Measurements from ENCODE around the gene HUNK. TPM values are rescaled to one million over a fixed set of nuclear protein-coding genes. Genes with fewer than 3 reads are reported as not detected.

HUNK gene
- total RNA-seq, 1 donor from 2014 or later = 0.64 TPM

- TF ChIP-seq, protein P1, sequence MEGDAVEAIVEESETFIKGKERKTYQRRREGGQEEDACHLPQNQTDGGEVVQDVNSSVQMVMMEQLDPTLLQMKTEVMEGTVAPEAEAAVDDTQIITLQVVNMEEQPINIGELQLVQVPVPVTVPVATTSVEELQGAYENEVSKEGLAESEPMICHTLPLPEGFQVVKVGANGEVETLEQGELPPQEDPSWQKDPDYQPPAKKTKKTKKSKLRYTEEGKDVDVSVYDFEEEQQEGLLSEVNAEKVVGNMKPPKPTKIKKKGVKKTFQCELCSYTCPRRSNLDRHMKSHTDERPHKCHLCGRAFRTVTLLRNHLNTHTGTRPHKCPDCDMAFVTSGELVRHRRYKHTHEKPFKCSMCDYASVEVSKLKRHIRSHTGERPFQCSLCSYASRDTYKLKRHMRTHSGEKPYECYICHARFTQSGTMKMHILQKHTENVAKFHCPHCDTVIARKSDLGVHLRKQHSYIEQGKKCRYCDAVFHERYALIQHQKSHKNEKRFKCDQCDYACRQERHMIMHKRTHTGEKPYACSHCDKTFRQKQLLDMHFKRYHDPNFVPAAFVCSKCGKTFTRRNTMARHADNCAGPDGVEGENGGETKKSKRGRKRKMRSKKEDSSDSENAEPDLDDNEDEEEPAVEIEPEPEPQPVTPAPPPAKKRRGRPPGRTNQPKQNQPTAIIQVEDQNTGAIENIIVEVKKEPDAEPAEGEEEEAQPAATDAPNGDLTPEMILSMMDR (IDR thresholded peaks at IDR 0.05) = no peak
- intact Hi-C loops (cut with DNase I) = no loop called here
- Histone ChIP-seq H3K27me3 (no peaks in the 10 kb centered on the region), H3K4me1 (no peaks in the 10 kb centered on the region), H3K4me3 (no peak overlapping the region), H3K27ac (no peak overlapping the region), H3K36me3 (no peaks in the 10 kb centered on the region), H3K9me3 (no peaks in the 10 kb centered on the region)
- DNase-seq (ENCODE audit: low spot score in 2 of 2) = no peak
Observed at GRCh38 chr21:31893851-31894415, 21.1 kb downstream of the HUNK start.

GRCh38 chr21:31894457-31894856 is 21.6 kb downstream of the HUNK start:
- TF ChIP-seq, protein P1 (IDR thresholded peaks at IDR 0.05) = no peak
- no peaks in the 10 kb centered on the region for H3K9me3 ChIP-seq
- no peaks in the 10 kb centered on the region for H3K36me3 ChIP-seq
- H3K4me1 ChIP-seq = no peaks in the 10 kb centered on the region
- no peak overlapping the region for H3K27ac ChIP-seq
- no peak for DNase-seq (ENCODE audit: low spot score in 2 of 2)
- intact Hi-C loops (cut with DNase I) = no loop called here
- no peaks in the 10 kb centered on the region for H3K27me3 ChIP-seq
- no peak overlapping the region for H3K4me3 ChIP-seq

GRCh38 chr21:31895077-31895835 is 22.4 kb downstream of the HUNK start:
- H3K27ac ChIP-seq = no peak overlapping the region
- no peaks in the 10 kb centered on the region for H3K36me3 ChIP-seq
- TF ChIP-seq, protein P1 (IDR thresholded peaks at IDR 0.05) = no peak
- intact Hi-C loops (cut with DNase I) = no loop called here
- H3K9me3 ChIP-seq = no peaks in the 10 kb centered on the region
- no peaks in the 10 kb centered on the region for H3K4me1 ChIP-seq
- H3K27me3 ChIP-seq = no peaks in the 10 kb centered on the region
- DNase-seq (ENCODE audit: low spot score in 2 of 2) = no peak
- no peak overlapping the region for H3K4me3 ChIP-seq

DNA sequence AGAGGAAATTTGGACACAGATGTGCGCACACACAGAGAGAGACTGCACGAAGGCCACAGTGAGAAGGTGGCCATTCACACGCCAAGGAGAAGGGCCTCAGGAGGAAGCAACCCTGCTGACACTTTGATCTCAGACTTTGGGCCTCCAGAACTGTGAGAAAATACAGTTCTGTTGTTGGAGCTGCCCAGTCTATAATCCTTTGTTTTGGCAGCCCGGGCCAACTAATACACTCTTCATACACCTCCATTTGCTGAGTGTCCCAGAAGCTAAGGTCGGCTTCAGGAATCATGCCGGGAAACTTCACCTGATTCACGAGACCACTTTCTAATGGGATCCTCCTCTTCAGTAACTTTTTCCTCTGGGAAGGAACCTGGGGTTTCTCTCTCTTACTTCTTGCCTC is 23.2 kb downstream of the HUNK start:
- TF ChIP-seq, protein P1 (IDR thresholded peaks at IDR 0.05) = no peak
- Histone ChIP-seq H3K9me3 (no peaks in the 10 kb centered on the region), H3K27me3 (no peaks in the 10 kb centered on the region), H3K36me3 (no peaks in the 10 kb centered on the region), H3K4me3 (no peak overlapping the region), H3K27ac (no peak overlapping the region), H3K4me1 (no peaks in the 10 kb centered on the region)
- intact Hi-C loops (cut with DNase I) = no loop called here
- no peak for DNase-seq (ENCODE audit: low spot score in 2 of 2)

- no peaks in the 10 kb centered on the region for H3K36me3 ChIP-seq
- H3K27me3 ChIP-seq = no peaks in the 10 kb centered on the region
- H3K4me3 ChIP-seq = no peak overlapping the region
- H3K9me3 ChIP-seq = no peaks in the 10 kb centered on the region
- TF ChIP-seq, protein P1 (IDR thresholded peaks at IDR 0.05) = no peak
- no peak overlapping the region for H3K27ac ChIP-seq
- DNase-seq (ENCODE audit: low spot score in 2 of 2) = no peak
- no peaks in the 10 kb centered on the region for H3K4me1 ChIP-seq
- intact Hi-C loops (cut with DNase I) = no loop called here
Observed at GRCh38 chr21:31897311-31897710, 24.5 kb downstream of the HUNK start.
